Kidney (tissue), 14 donors: ENCODE data around the gene CTDNEP1. TPM values are rescaled to one million over a fixed set of nuclear protein-coding genes. Genes with fewer than 3 reads are reported as not detected.
A peak's percentile ranks its signal among the peaks of the same experiment; 100 is the strongest.

Experiments
- DNase-seq, 5 donors: peaks; one replicate each; pipeline ENCODE4 v3.0.0-alpha.2; 2013 to 2020
- FAIRE-seq: peaks from 2 replicates; lab custom pipeline; 2012; peaks lifted over from hg19 to GRCh38; lab: Jason Lieb, UNC
- H3K27ac ChIP-seq, 2 donors: one replicate each; pipeline ENCODE4 v1.7.0; 2013; ENCODE audit warnings: low read depth in 2 of 2, low read length in 2 of 2, inconsistent platforms in 1 of 2
- H3K27me3 ChIP-seq: one replicate; pipeline ENCODE4 v1.7.1; 2013; ENCODE audit warnings: low read length, inconsistent platforms; ENCODE audit not compliant: control insufficient read depth, insufficient read depth
- H3K36me3 ChIP-seq, 3 donors: one replicate each; pipeline versions ENCODE4 v1.7.0 to v1.7.1; 2013; ENCODE audit warnings: low read length in 3 of 3, control low read depth in 1 of 3, inconsistent platforms in 1 of 3; ENCODE audit not compliant: insufficient read depth in 3 of 3, control insufficient read depth in 2 of 3
- H3K4me1 ChIP-seq, 3 donors: one replicate each; pipeline versions ENCODE4 v1.7.0 to v1.7.1; 2013; ENCODE audit warnings: low read length in 3 of 3, inconsistent platforms in 1 of 3, low read depth in 1 of 3; ENCODE audit not compliant: control insufficient read depth in 2 of 3, insufficient read depth in 2 of 3
- H3K4me3 ChIP-seq, 3 donors: one replicate each; pipeline versions ENCODE4 v1.7.0 to v1.8.1; 2013; ENCODE audit warnings: low read length in 3 of 3, control low read depth in 1 of 3, inconsistent platforms in 1 of 3
- H3K9ac ChIP-seq, 3 donors: one replicate each; pipeline versions ENCODE4 v1.7.0 to v1.7.1; 2013; ENCODE audit warnings: low read length in 3 of 3, control low read depth in 1 of 3, inconsistent platforms in 1 of 3
- H3K9me3 ChIP-seq, 3 donors: one replicate each; pipeline versions ENCODE4 v1.7.0 to v1.7.1; 2013; ENCODE audit warnings: low read length in 3 of 3, control low read depth in 1 of 3, inconsistent platforms in 1 of 3; ENCODE audit not compliant: control insufficient read depth in 2 of 3, insufficient read depth in 1 of 3
- CTCF ChIP-seq: IDR thresholded peaks from 3 replicates; pipeline ENCODE4 v1.5.1; 2012; ENCODE audit warnings: mild to moderate bottlenecking, moderate library complexity, borderline replicate concordance; ENCODE audit not compliant: insufficient read depth; ENCODE audit errors: extremely low read depth
- intact Hi-C: fragments of 100-400 bp; cut with DNase I; formaldehyde crosslinking; loops from one replicate; pipeline ENCODE4 v1.11.1; 2022
- polyA plus RNA-seq: library from polyadenylated mRNA; stranded (reverse); fragments of 350-450 nt; fragmentation: Illumina TruSeq; extraction: RNeasy Lipid Tissue Mini Kit (QIAGEN cat#74804); gene quantifications from one replicate; pipeline ENCODE4 v1.2.3, GENCODE V29; 2014; ENCODE audit warnings: low read depth, low replicate concordance; ENCODE audit not compliant: insufficient read depth
- total RNA-seq: library from RNA; stranded (reverse); fragmentation: NEBNext Ultra II Directional; extraction: Animal tissue kit (Norgen Biotek cat#: 25700); gene quantifications from one replicate; pipeline ENCODE4 v1.2.1, GENCODE V29; 2021
- donor health status: control.
- donor health status: control.
- donor health status: control.
- donor health status: control.
- donor health status: control.
- donor health status: DM: yes; HTN: yes; CAD: no.
- donor health status: Normal renal cell carcinoma (clear cell type).

CTDNEP1 gene
- total and polyA plus RNA-seq, 2 donors from 2014 or later, result 113 to 124 TPM

- H3K9me3 ChIP-seq, result no peaks in the 10 kb centered on the region
- H3K4me1 ChIP-seq, result peaks cover 10 to 39% (median 20%) of the 10 kb centered on the region in 3 donors
- no peaks in the 10 kb centered on the region for H3K27me3 ChIP-seq
- TF ChIP-seq CTCF, result no peak
- peak within 1 kb of the TSS; percentile 80 to 89 (median 88) for H3K4me3 ChIP-seq
- FAIRE-seq (peak; percentile 84), DNase-seq (peak; percentile 100)
- H3K9ac ChIP-seq, result peak within 1 kb of the TSS; percentile 42 to 97 (median 96)
- intact Hi-C loops, result no loop called here
- peaks cover 7 to 26% (median 13%) of the 10 kb centered on the region in 3 donors for H3K36me3 ChIP-seq
- H3K27ac ChIP-seq, result peak within 1 kb of the TSS; percentile 93 to 95
These were observed 12.2 kb downstream of the CTDNEP1 start, which contains the start of gene PHF23 for GRCh38 chr17:7239091-7240027. PHF23 (minus strand) TSS chr17:7239457; CDS start chr17:7239279, 178 bp downstream.

GRCh38 chr17:7238420-7239090 lies 13.0 kb downstream of the CTDNEP1 start:
- Histone ChIP-seq H3K9me3 (no peaks in the 10 kb centered on the region), H3K36me3 (peaks cover 7 to 26% (median 13%) of the 10 kb centered on the region in 3 donors), H3K27me3 (no peaks in the 10 kb centered on the region), H3K4me1 (peaks cover 10 to 39% (median 20%) of the 10 kb centered on the region in 3 donors), H3K9ac (peak overlapping the region; percentile 42 to 97 (median 96)), H3K4me3 (peak overlapping the region; percentile 80 to 89 (median 88)), H3K27ac (peak overlapping the region; percentile 93 to 95)
- peak in 4 of 5 donors; percentile 41 to 85 (median 72) for DNase-seq
- intact Hi-C loops, result no loop called here
- no peak for FAIRE-seq
- TF ChIP-seq CTCF, result no peak

GRCh38 chr17:7237761-7238419 lies 13.6 kb downstream of the CTDNEP1 start:
- no peaks in the 10 kb centered on the region for H3K9me3 ChIP-seq
- peak overlapping the region in 2 of 3 donors; percentile 43 to 56 for H3K9ac ChIP-seq
- intact Hi-C loops, result no loop called here
- DNase-seq (peak; percentile 71 to 95 (median 89)), FAIRE-seq (no peak)
- no peak for TF ChIP-seq CTCF
- peaks cover 7 to 26% (median 13%) of the 10 kb centered on the region in 3 donors for H3K36me3 ChIP-seq
- peaks cover 10 to 38% (median 15%) of the 10 kb centered on the region in 3 donors for H3K4me1 ChIP-seq
- peak overlapping the region; percentile 88 to 95 for H3K27ac ChIP-seq
- no peaks in the 10 kb centered on the region for H3K27me3 ChIP-seq
- H3K4me3 ChIP-seq, result peak overlapping the region; percentile 63 to 88 (median 67)
